Measurements from ENCODE around the gene CTCFL.

GRCh38 chr20:57512432-57512831, 12.5 kb downstream of the CTCFL start:
- no peak for TF ChIP-seq CTCF (IDR thresholded peaks at IDR 0.05)
- TF ChIP-seq EZH2phosphoT487 (IDR thresholded peaks at IDR 0.05): no peak
- no peak for TF ChIP-seq EZH2 (IDR thresholded peaks at IDR 0.05)

Measured in neural progenitor cell (in vitro differentiated cells).